Measurements from ENCODE around the gene RIPK1.
"Not testable (repeated sequence)": the region's sequence is repeated elsewhere in the genome, so short reads cannot be mapped to it uniquely, and the experiment has no call there.

Gene RIPK1

GRCh38 chr6:3142536-3142935 lies 74.2 kb downstream of the RIPK1 start:
- Histone ChIP-seq H3K9me3 (ENCODE audit: control insufficient read depth, insufficient read depth, low read length) (no peaks in the 10 kb centered on the region), H3K4me1 (ENCODE audit: insufficient read depth, low read length) (no peaks in the 10 kb centered on the region), H3K36me3 (ENCODE audit: insufficient read depth, low read length) (peaks cover 40% of the 10 kb centered on the region), H3K9ac (ENCODE audit: low read depth, low read length) (no peak overlapping the region)

GRCh38 chr6:3143158-3143557 lies 74.9 kb downstream of the RIPK1 start:
- Histone ChIP-seq H3K4me1 (ENCODE audit: insufficient read depth, low read length) (no peaks in the 10 kb centered on the region), H3K9me3 (ENCODE audit: control insufficient read depth, insufficient read depth, low read length) (no peaks in the 10 kb centered on the region), H3K9ac (ENCODE audit: low read depth, low read length) (no peak overlapping the region), H3K36me3 (ENCODE audit: insufficient read depth, low read length) (peaks cover 36% of the 10 kb centered on the region)

- no peaks in the 10 kb centered on the region for H3K4me1 ChIP-seq (ENCODE audit: insufficient read depth, low read length)
- H3K36me3 ChIP-seq (ENCODE audit: insufficient read depth, low read length) = peaks cover 36% of the 10 kb centered on the region
- H3K9ac ChIP-seq (ENCODE audit: low read depth, low read length) = no peak overlapping the region
- no peaks in the 10 kb centered on the region for H3K9me3 ChIP-seq (ENCODE audit: control insufficient read depth, insufficient read depth, low read length)
Observed at GRCh38 chr6:3144571-3144970, 76.3 kb downstream of the RIPK1 start.

GRCh38 chr6:3147914-3148757 lies 79.8 kb downstream of the RIPK1 start:
- Histone ChIP-seq H3K9ac (ENCODE audit: low read depth, low read length) (no peak overlapping the region), H3K9me3 (ENCODE audit: control insufficient read depth, insufficient read depth, low read length) (no peaks in the 10 kb centered on the region), H3K36me3 (ENCODE audit: insufficient read depth, low read length) (peaks cover 29% of the 10 kb centered on the region), H3K4me1 (ENCODE audit: insufficient read depth, low read length) (no peaks in the 10 kb centered on the region)

- Histone ChIP-seq H3K36me3 (ENCODE audit: insufficient read depth, low read length) (peaks cover 35% of the 10 kb centered on the region), H3K9ac (ENCODE audit: low read depth, low read length) (no peak overlapping the region), H3K9me3 (ENCODE audit: control insufficient read depth, insufficient read depth, low read length) (no peaks in the 10 kb centered on the region), H3K4me1 (ENCODE audit: insufficient read depth, low read length) (no peaks in the 10 kb centered on the region)
Observed at GRCh38 chr6:3151691-3152090, 83.4 kb downstream of the RIPK1 start.

- H3K9ac ChIP-seq (ENCODE audit: low read depth, low read length) = no peak overlapping the region
- H3K36me3 ChIP-seq (ENCODE audit: insufficient read depth, low read length) = peaks cover 33% of the 10 kb centered on the region
- no peaks in the 10 kb centered on the region for H3K4me1 ChIP-seq (ENCODE audit: insufficient read depth, low read length)
- H3K9me3 ChIP-seq (ENCODE audit: control insufficient read depth, insufficient read depth, low read length) = no peaks in the 10 kb centered on the region
Observed at GRCh38 chr6:3152689-3153088, 84.4 kb downstream of the RIPK1 start.

- H3K9ac ChIP-seq (ENCODE audit: low read depth, low read length) = peak overlapping the region; percentile 7; the same call in 1 of the 2 replicates
- H3K4me1 ChIP-seq (ENCODE audit: insufficient read depth, low read length); H3K9me3 ChIP-seq (ENCODE audit: control insufficient read depth, insufficient read depth, low read length): not testable (repeated sequence)
- H3K36me3 ChIP-seq (ENCODE audit: insufficient read depth, low read length) = peaks cover 22% of the 10 kb centered on the region
Observed at GRCh38 chr6:3155416-3155815, 87.1 kb downstream of the RIPK1 start.

GRCh38 chr6:3156184-3157130 lies 88.2 kb downstream of the RIPK1 start:
- not testable (repeated sequence) for H3K9me3 ChIP-seq (ENCODE audit: control insufficient read depth, insufficient read depth, low read length); H3K4me1 ChIP-seq (ENCODE audit: insufficient read depth, low read length)
- peaks cover 22% of the 10 kb centered on the region for H3K36me3 ChIP-seq (ENCODE audit: insufficient read depth, low read length)
- H3K9ac ChIP-seq (ENCODE audit: low read depth, low read length) = peak overlapping the region; percentile 69

GRCh38 chr6:3157131-3157933 lies 89.0 kb downstream of the RIPK1 start, which contains the start of gene TUBB2A:
TUBB2A (minus strand) TSS chr6:3157544; CDS start chr6:3157463, 81 bp downstream.
- peaks cover 17% of the 10 kb centered on the region for H3K36me3 ChIP-seq (ENCODE audit: insufficient read depth, low read length)
- H3K9ac ChIP-seq (ENCODE audit: low read depth, low read length) = peak within 1 kb of the TSS; percentile 69
- peaks cover 10% of the 10 kb centered on the region; the same call in 1 of the 2 replicates for H3K4me1 ChIP-seq (ENCODE audit: insufficient read depth, low read length)
- H3K9me3 ChIP-seq (ENCODE audit: control insufficient read depth, insufficient read depth, low read length) = no peaks in the 10 kb centered on the region

GRCh38 chr6:3159805-3160781 lies 91.8 kb downstream of the RIPK1 start:
- H3K36me3 ChIP-seq (ENCODE audit: insufficient read depth, low read length) = peaks cover 7% of the 10 kb centered on the region; the same call in 1 of the 2 replicates
- peak overlapping the region; percentile 43 for H3K9ac ChIP-seq (ENCODE audit: low read depth, low read length)
- H3K9me3 ChIP-seq (ENCODE audit: control insufficient read depth, insufficient read depth, low read length) = no peaks in the 10 kb centered on the region
- H3K4me1 ChIP-seq (ENCODE audit: insufficient read depth, low read length) = peaks cover 25% of the 10 kb centered on the region

- Histone ChIP-seq H3K36me3 (ENCODE audit: insufficient read depth, low read length) (no peaks in the 10 kb centered on the region), H3K9me3 (ENCODE audit: control insufficient read depth, insufficient read depth, low read length) (no peaks in the 10 kb centered on the region), H3K4me1 (ENCODE audit: insufficient read depth, low read length) (peaks cover 41% of the 10 kb centered on the region), H3K9ac (ENCODE audit: low read depth, low read length) (peak overlapping the region; percentile 91)
Observed at GRCh38 chr6:3162067-3162497, 93.8 kb downstream of the RIPK1 start.

- H3K9me3 ChIP-seq (ENCODE audit: control insufficient read depth, insufficient read depth, low read length) = no peaks in the 10 kb centered on the region
- H3K36me3 ChIP-seq (ENCODE audit: insufficient read depth, low read length) = no peaks in the 10 kb centered on the region
- H3K9ac ChIP-seq (ENCODE audit: low read depth, low read length) = peak overlapping the region; percentile 91
- H3K4me1 ChIP-seq (ENCODE audit: insufficient read depth, low read length) = peaks cover 41% of the 10 kb centered on the region
Observed at GRCh38 chr6:3162565-3163247, 94.4 kb downstream of the RIPK1 start.

GRCh38 chr6:3163248-3163594 lies 94.9 kb downstream of the RIPK1 start:
- H3K9me3 ChIP-seq (ENCODE audit: control insufficient read depth, insufficient read depth, low read length) = no peaks in the 10 kb centered on the region
- H3K9ac ChIP-seq (ENCODE audit: low read depth, low read length) = peak overlapping the region; percentile 56
- H3K36me3 ChIP-seq (ENCODE audit: insufficient read depth, low read length) = no peaks in the 10 kb centered on the region
- peaks cover 41% of the 10 kb centered on the region for H3K4me1 ChIP-seq (ENCODE audit: insufficient read depth, low read length)
